ENCODE measurements around the gene FNBP1L. TPM values are rescaled to one million over a fixed set of nuclear protein-coding genes. Genes with fewer than 3 reads are reported as not detected.

Gene FNBP1L
- total and polyA plus RNA-seq, 9 of the 15 experiments (the other 6 are each of a cell fraction or from before 2014, with no cell fraction given): 1.4 to 6.9 (median 5.9) TPM

GRCh38 chr1:93519199-93519829 is 71.4 kb downstream of the FNBP1L start:
- WGBS (ENCODE audit: insufficient coverage, low coverage, missing lambda C conversion rate): 37% methylated on average over 3 of the region's 3 CpGs
- Histone ChIP-seq H3K4me2 (ENCODE audit: insufficient read depth, low read length) (no peak overlapping the region), H3K79me2 (ENCODE audit: control insufficient read depth, insufficient read depth, low read length) (no peaks in the 10 kb centered on the region), H3K4me3 (no peak overlapping the region), H3K27me3 (ENCODE audit: control insufficient read depth in 2 of 2, insufficient read depth in 2 of 2, low read length in 2 of 2) (no peaks in the 10 kb centered on the region), H3K36me3 (ENCODE audit: control insufficient read depth, insufficient read depth, low read length) (no peaks in the 10 kb centered on the region), H3K9me1 (ENCODE audit: control insufficient read depth, insufficient read depth, low read length) (no peaks in the 10 kb centered on the region), H3K27ac (ENCODE audit: extremely low read depth, low read depth, low read length) (peak overlapping the region; percentile 8; the same call in 1 of the 3 replicates), H4K20me1 (replicated peaks; ENCODE audit: control insufficient read depth, insufficient read depth, low read length) (no peaks in the 10 kb centered on the region), H3K9me3 (replicated peaks; ENCODE audit: control insufficient read depth, insufficient read depth, low read depth, low read length) (no peaks in the 10 kb centered on the region), H2AFZ (ENCODE audit: low read depth, low read length) (no peak overlapping the region), H3K9ac (ENCODE audit: insufficient read depth in 1 of 2, low read depth in 2 of 2, low read length in 2 of 2) (no peak overlapping the region), H3K4me1 (replicated peaks in 1 of 2; ENCODE audit: control insufficient read depth in 2 of 2, insufficient read depth in 2 of 2, low read length in 2 of 2) (peaks cover 0 to 8% of the 10 kb centered on the region in 2 experiments; a peak in 2 of 5 replicates)
- ChIA-PET POLR2A (interaction anchor here (0.6 to 1.3 kb wide), 2 partner anchors 15 to 441 kb away, joined by 3 to 4 read pairs; no protein-coding TSS in a partner anchor), CTCF (ENCODE audit: low intra/inter-chr PET ratio) (no interaction called here)
- intact Hi-C loops (cut with micrococcal nuclease) (no loop called here), in situ Hi-C loops (cut with MboI) (no loop called here)
- no peak for ATAC-seq
- no peak for FAIRE-seq
- no TSS peak for BruUV-seq (replicated peaks)
- no peak for DNase-seq (ENCODE audit: extremely low read depth in 1 of 4, low spot score in 3 of 4)
- no peak for TF ChIP-seq TFE3 (CRISPR knock-in tag; IDR thresholded peaks at IDR 0.05)
- TF ChIP-seq ZNF395 (CRISPR knock-in tag; IDR thresholded peaks at IDR 0.05): no peak
- TF ChIP-seq MAFF (IDR thresholded peaks at IDR 0.05; ENCODE audit: low read length): peak; percentile 87
- TF ChIP-seq CEBPG (CRISPR knock-in tag; IDR thresholded peaks at IDR 0.05): no peak
- peak in 1 of 2 experiments; percentile 44; a peak in 1 of 4 replicates for TF ChIP-seq CEBPG (tag; conservative IDR thresholded peaks at IDR 0.05 in 1 of 2, IDR thresholded peaks at IDR 0.05 in 1 of 2)
- TF ChIP-seq DMBX1 (CRISPR knock-in tag; IDR thresholded peaks at IDR 0.05; ENCODE audit: borderline replicate concordance): no peak
- no peak for TF ChIP-seq FOXM1 (IDR thresholded peaks at IDR 0.05; ENCODE audit: low read depth)
- no peak for TF ChIP-seq FOXM1 (CRISPR knock-in tag; IDR thresholded peaks at IDR 0.05; ENCODE audit: low read depth)
- peak; percentile 87 for TF ChIP-seq MAFK (IDR thresholded peaks at IDR 0.05; ENCODE audit: low read length)
- TF ChIP-seq NFYB (IDR thresholded peaks at IDR 0.05; ENCODE audit: extremely low read depth, insufficient read length): no peak
- TF ChIP-seq MAFG (tag; conservative IDR thresholded peaks at IDR 0.05): peak; percentile 87
- peak; percentile 37; the same call in 1 of the 2 replicates for TF ChIP-seq FOSL1 (tag; conservative IDR thresholded peaks at IDR 0.05)
- no peak for TF ChIP-seq PKNOX1 (IDR thresholded peaks at IDR 0.05)
- TF ChIP-seq RFX5 (IDR thresholded peaks at IDR 0.05; ENCODE audit: low read depth, low read length): no peak
- TF ChIP-seq PATZ1 (CRISPR knock-in tag; IDR thresholded peaks at IDR 0.05; ENCODE audit: borderline replicate concordance): no peak
- peak; percentile 94 for TF ChIP-seq ZNF316 (IDR thresholded peaks at IDR 0.05)
- TF ChIP-seq NFE2 (IDR thresholded peaks at IDR 0.05; ENCODE audit: low read depth): peak; percentile 6; the same call in 1 of the 2 replicates
